Neural progenitor cell (in vitro differentiated cells): ENCODE measurements around the gene HYAL2. TPM values are rescaled to one million over a fixed set of nuclear protein-coding genes. Genes with fewer than 3 reads are reported as not detected.
"Not testable (repeated sequence)": the region's sequence is repeated elsewhere in the genome, so short reads cannot be mapped to it uniquely, and the experiment has no call there.

Experiments used
- DNase-seq: peaks from one replicate; pipeline ENCODE4 v3.0.0-alpha.2; 2016; ENCODE audit warnings: low spot score
- H2AFZ ChIP-seq: fragments of 200-600 bp; sonication (generic); replicated peaks from 2 replicates; pipeline ENCODE4 v1.6.1; 2016; ENCODE audit warnings: antibody characterized with exemption
- H3F3A ChIP-seq: fragments of 200-600 bp; sonication (generic); 2 replicates; pipeline ENCODE4 v1.6.1; 2016; ENCODE audit warnings: antibody characterized with exemption, low read depth
- H3K27ac ChIP-seq: fragments of 200-600 bp; sonication (generic); 2 replicates; pipeline ENCODE4 v1.5.1; 2016; ENCODE audit warnings: mild to moderate bottlenecking
- H3K27me3 ChIP-seq: fragments of 200-600 bp; sonication (generic); 2 replicates; pipeline ENCODE4 v1.6.1; 2016; ENCODE audit warnings: mild to moderate bottlenecking, moderate library complexity
- H3K36me3 ChIP-seq: fragments of 200-600 bp; sonication (generic); 2 replicates; pipeline ENCODE4 v1.5.1; 2016
- H3K4me1 ChIP-seq: fragments of 200-600 bp; sonication (generic); 2 replicates; pipeline ENCODE4 v1.6.1; 2016; ENCODE audit warnings: mixed run types
- H3K4me2 ChIP-seq: fragments of 200-600 bp; sonication (generic); 2 replicates; pipeline ENCODE4 v1.6.1; 2016
- H3K4me3 ChIP-seq: fragments of 200-600 bp; sonication (generic); 2 replicates; pipeline ENCODE4 v1.5.1; 2016
- H3K79me2 ChIP-seq: fragments of 200-600 bp; sonication (generic); 2 replicates; pipeline ENCODE4 v1.6.1; 2016; ENCODE audit warnings: low read depth
- H3K9ac ChIP-seq: fragments of 200-600 bp; sonication (generic); 2 replicates; pipeline ENCODE4 v1.6.1; 2016
- H3K9me3 ChIP-seq: fragments of 200-600 bp; sonication (generic); 2 replicates; pipeline ENCODE4 v1.5.1; 2016; ENCODE audit warnings: low read depth
- H4K20me1 ChIP-seq: fragments of 200-600 bp; sonication (generic); 2 replicates; pipeline ENCODE4 v1.6.1; 2016; ENCODE audit warnings: low read depth
- H3K27ac Mint-ChIP-seq: 3 replicates; pipeline ENCODE4 v1.8.0; 2021; ENCODE audit warnings: mixed read lengths
- H3K27me3 Mint-ChIP-seq: 2 replicates; pipeline ENCODE4 v1.8.0; 2022; ENCODE audit warnings: low read depth, mild to moderate bottlenecking, inconsistent platforms, moderate library complexity, mixed read lengths; ENCODE audit not compliant: insufficient read depth
- H3K36me3 Mint-ChIP-seq: 3 replicates; pipeline ENCODE4 v1.8.0; 2021; ENCODE audit warnings: mixed read lengths
- H3K4me1 Mint-ChIP-seq: 3 replicates; pipeline ENCODE4 v1.8.0; 2021; ENCODE audit warnings: mixed read lengths
- H3K4me3 Mint-ChIP-seq: 3 replicates; pipeline ENCODE4 v1.8.0; 2021; ENCODE audit warnings: mild to moderate bottlenecking, moderate library complexity, mixed read lengths
- H3K9me3 Mint-ChIP-seq: 3 replicates; pipeline ENCODE4 v1.8.0; 2020; ENCODE audit warnings: mixed read lengths
- CTCF ChIP-seq: fragments of 200-600 bp; sonication (generic); IDR thresholded peaks from 2 replicates; pipeline ENCODE4 v1.5.1; 2017; ENCODE audit warnings: antibody characterized with exemption, mild to moderate bottlenecking
- EZH2 ChIP-seq: fragments of 200-600 bp; sonication (generic); IDR thresholded peaks from 2 replicates; pipeline ENCODE4 v1.6.1; 2017; ENCODE audit warnings: antibody characterized with exemption, mild to moderate bottlenecking, moderate library complexity
- EZH2phosphoT487 ChIP-seq: fragments of 200-600 bp; sonication (generic); IDR thresholded peaks from 2 replicates; pipeline ENCODE4 v1.6.1; 2017; ENCODE audit warnings: antibody characterized with exemption
- total RNA-seq: library from RNA; depleted of rRNA; stranded (reverse); fragments of >200 nt; gene quantifications from 2 replicates; pipeline ENCODE4 v1.2.3, GENCODE V29; 2015; ENCODE audit warnings: low replicate concordance

The HYAL2 gene
- total RNA-seq, 1 donor from 2014 or later: 38.9 TPM

GRCh38 chr3:50274371-50275104 is 48.0 kb downstream of the HYAL2 start:
- Mint-ChIP-seq H3K9me3 (no peaks in the 10 kb centered on the region), H3K27me3 (peaks cover 18% of the 10 kb centered on the region), H3K4me3 (peak overlapping the region; percentile 73), H3K4me1 (peaks cover 39% of the 10 kb centered on the region), H3K36me3 (no peaks in the 10 kb centered on the region), H3K27ac (peak overlapping the region; percentile 87)
- H3K27me3 ChIP-seq: peaks cover 59% of the 10 kb centered on the region
- no peaks in the 10 kb centered on the region for H4K20me1 ChIP-seq
- no peaks in the 10 kb centered on the region for H3K79me2 ChIP-seq
- H3F3A ChIP-seq: peaks cover 7% of the 10 kb centered on the region
- no peaks in the 10 kb centered on the region for H3K36me3 ChIP-seq
- H3K27ac ChIP-seq: no peak overlapping the region
- peak overlapping the region; percentile 88 for H3K4me2 ChIP-seq
- peak overlapping the region; percentile 48 for H3K4me3 ChIP-seq
- H3K9ac ChIP-seq: no peak overlapping the region
- H2AFZ ChIP-seq: no peak overlapping the region
- H3K4me1 ChIP-seq: peaks cover 11% of the 10 kb centered on the region
- no peaks in the 10 kb centered on the region for H3K9me3 ChIP-seq
- DNase-seq: peak; percentile 86
- TF ChIP-seq EZH2phosphoT487 (peak; percentile 68), CTCF (peak; percentile 95), EZH2 (no peak)

- TF ChIP-seq CTCF (no peak), EZH2phosphoT487 (no peak), EZH2 (no peak)
- no peak overlapping the region for H3K27ac ChIP-seq
- DNase-seq: no peak
- no peaks in the 10 kb centered on the region for H3K9me3 ChIP-seq
- no peak overlapping the region for H2AFZ ChIP-seq
- no peaks in the 10 kb centered on the region for H3K9me3 Mint-ChIP-seq
- no peaks in the 10 kb centered on the region for H3K36me3 Mint-ChIP-seq
- H3K4me1 Mint-ChIP-seq: peaks cover 44% of the 10 kb centered on the region
- H4K20me1 ChIP-seq: no peaks in the 10 kb centered on the region
- no peak overlapping the region for H3K9ac ChIP-seq
- H3F3A ChIP-seq: peaks cover 8% of the 10 kb centered on the region
- H3K36me3 ChIP-seq: no peaks in the 10 kb centered on the region
- no peaks in the 10 kb centered on the region for H3K79me2 ChIP-seq
- H3K4me1 ChIP-seq: peaks cover 20% of the 10 kb centered on the region
- H3K4me2 ChIP-seq: no peak overlapping the region
- peaks cover 20% of the 10 kb centered on the region for H3K27me3 Mint-ChIP-seq
- no peak overlapping the region for H3K4me3 ChIP-seq
- H3K4me3 Mint-ChIP-seq: no peak overlapping the region
- H3K27me3 ChIP-seq: peaks cover 59% of the 10 kb centered on the region
- H3K27ac Mint-ChIP-seq: no peak overlapping the region
Measured at GRCh38 chr3:50273689-50274065, 48.9 kb downstream of the HYAL2 start.

GRCh38 chr3:50272911-50273688 is 49.4 kb downstream of the HYAL2 start:
- peak; percentile 89 for DNase-seq
- Histone ChIP-seq H3K79me2 (no peaks in the 10 kb centered on the region), H3K4me2 (peak overlapping the region; percentile 66), H3K36me3 (no peaks in the 10 kb centered on the region), H3K27me3 (peaks cover 54% of the 10 kb centered on the region), H3K9ac (no peak overlapping the region), H3K4me1 (peaks cover 25% of the 10 kb centered on the region), H4K20me1 (no peaks in the 10 kb centered on the region), H3K27ac (no peak overlapping the region), H3F3A (peaks cover 13% of the 10 kb centered on the region), H3K9me3 (no peaks in the 10 kb centered on the region), H2AFZ (peak overlapping the region; percentile 48), H3K4me3 (peak overlapping the region; percentile 31)
- Mint-ChIP-seq H3K9me3 (no peaks in the 10 kb centered on the region), H3K27ac (peak overlapping the region; percentile 76), H3K4me1 (peaks cover 50% of the 10 kb centered on the region), H3K4me3 (peak overlapping the region; percentile 79), H3K27me3 (peaks cover 20% of the 10 kb centered on the region), H3K36me3 (no peaks in the 10 kb centered on the region)
- peak; percentile 96 for TF ChIP-seq CTCF
- no peak for TF ChIP-seq EZH2
- TF ChIP-seq EZH2phosphoT487: peak; percentile 54

- peaks cover 48% of the 10 kb centered on the region for H3K27me3 ChIP-seq
- H3K27ac Mint-ChIP-seq, H3K4me3 ChIP-seq, H3K9me3 Mint-ChIP-seq, H2AFZ ChIP-seq, DNase-seq, H3K79me2 ChIP-seq, H3K4me2 ChIP-seq, H3K9me3 ChIP-seq, H3K4me3 Mint-ChIP-seq, H4K20me1 ChIP-seq, H3K36me3 ChIP-seq, H3K27ac ChIP-seq, H3K36me3 Mint-ChIP-seq, H3K9ac ChIP-seq: not testable (repeated sequence)
- H3F3A ChIP-seq: peaks cover 14% of the 10 kb centered on the region
- H3K27me3 Mint-ChIP-seq: peaks cover 18% of the 10 kb centered on the region
- peaks cover 54% of the 10 kb centered on the region for H3K4me1 Mint-ChIP-seq
- peaks cover 31% of the 10 kb centered on the region for H3K4me1 ChIP-seq
Measured at GRCh38 chr3:50272538-50272910, 50.0 kb downstream of the HYAL2 start.
